IMR-90 (cell line): ENCODE results near the gene ZMYM4.

ENCODE experiments used
- BHLHE40 ChIP-seq: fragments of 150-350 bp; IDR thresholded peaks from 2 replicates; pipeline ENCODE4 v1.6.1; 2016; ENCODE audit warnings: mild to moderate bottlenecking, low read depth, low read length
- TF ChIP-seq, protein P1 (sequence below): conservative IDR thresholded peaks from 2 replicates; pipeline ENCODE4 v1.5.1; 2012; ENCODE audit warnings: mild to moderate bottlenecking, low read depth, low read length, improper control_type of control experiment

DNA sequence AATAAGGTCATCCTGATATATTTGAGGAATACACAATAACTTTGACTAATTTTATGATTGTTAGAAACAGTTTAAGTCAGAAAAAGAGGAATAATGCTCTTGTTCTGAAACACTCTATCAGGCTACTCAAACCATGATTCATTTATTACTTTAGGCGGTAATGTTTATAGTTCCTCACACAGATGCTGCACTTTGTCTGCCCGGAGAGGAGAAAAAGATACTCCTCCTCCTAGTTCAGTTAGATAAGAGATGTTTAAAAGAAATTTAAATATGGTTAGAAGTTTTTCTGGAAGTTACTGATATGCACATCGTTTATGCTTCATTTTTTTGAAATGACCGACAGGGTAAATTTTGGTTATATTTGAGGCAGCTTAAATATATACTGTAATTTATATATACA lies 103.0 kb downstream of the ZMYM4 start:
- TF ChIP-seq, protein P1, sequence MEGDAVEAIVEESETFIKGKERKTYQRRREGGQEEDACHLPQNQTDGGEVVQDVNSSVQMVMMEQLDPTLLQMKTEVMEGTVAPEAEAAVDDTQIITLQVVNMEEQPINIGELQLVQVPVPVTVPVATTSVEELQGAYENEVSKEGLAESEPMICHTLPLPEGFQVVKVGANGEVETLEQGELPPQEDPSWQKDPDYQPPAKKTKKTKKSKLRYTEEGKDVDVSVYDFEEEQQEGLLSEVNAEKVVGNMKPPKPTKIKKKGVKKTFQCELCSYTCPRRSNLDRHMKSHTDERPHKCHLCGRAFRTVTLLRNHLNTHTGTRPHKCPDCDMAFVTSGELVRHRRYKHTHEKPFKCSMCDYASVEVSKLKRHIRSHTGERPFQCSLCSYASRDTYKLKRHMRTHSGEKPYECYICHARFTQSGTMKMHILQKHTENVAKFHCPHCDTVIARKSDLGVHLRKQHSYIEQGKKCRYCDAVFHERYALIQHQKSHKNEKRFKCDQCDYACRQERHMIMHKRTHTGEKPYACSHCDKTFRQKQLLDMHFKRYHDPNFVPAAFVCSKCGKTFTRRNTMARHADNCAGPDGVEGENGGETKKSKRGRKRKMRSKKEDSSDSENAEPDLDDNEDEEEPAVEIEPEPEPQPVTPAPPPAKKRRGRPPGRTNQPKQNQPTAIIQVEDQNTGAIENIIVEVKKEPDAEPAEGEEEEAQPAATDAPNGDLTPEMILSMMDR, result no peak
- no peak for TF ChIP-seq BHLHE40
